Testis (tissue), 2 donors: ENCODE data around the gene GASK1A.

ENCODE experiments used
- POLR2A ChIP-seq: fragments of 450-650 bp; IDR thresholded peaks from one replicate; pipeline ENCODE4 v1.6.1; 2017; ENCODE audit warnings: antibody characterized with exemption, mild to moderate bottlenecking, moderate library complexity
- TF ChIP-seq, protein P1 (sequence below), 3 experiments: fragments of 450-650 bp in 2 of 3; fragments of 200-600 bp in 1 of 3; sonication (generic) in 1 of 3; IDR thresholded peaks; one replicate each; pipeline ENCODE4 v1.5.1; 2016 to 2019; ENCODE audit warnings: antibody characterized with exemption in 3 of 3, mild to moderate bottlenecking in 2 of 3, moderate library complexity in 1 of 3

DNA sequence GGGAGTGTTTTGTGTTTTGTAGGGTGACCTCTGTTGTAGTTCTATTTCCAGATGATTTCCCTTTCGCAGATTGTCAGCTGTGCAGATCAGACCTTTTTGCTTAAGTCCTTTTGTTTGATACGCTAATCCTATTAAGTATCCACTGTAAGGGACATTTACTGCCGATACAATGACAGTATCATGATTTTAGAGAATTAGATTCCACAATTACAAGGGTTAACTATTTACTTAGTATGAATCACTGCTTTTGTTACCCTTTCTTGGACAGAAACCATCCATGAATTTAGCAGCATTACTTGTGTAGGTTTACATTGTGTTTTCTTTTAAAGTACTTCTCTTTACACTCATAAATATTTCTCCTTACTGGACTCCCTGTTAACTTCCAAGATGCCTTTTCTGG, 41.8 kb upstream of the GASK1A start:
- TF ChIP-seq, protein P1, sequence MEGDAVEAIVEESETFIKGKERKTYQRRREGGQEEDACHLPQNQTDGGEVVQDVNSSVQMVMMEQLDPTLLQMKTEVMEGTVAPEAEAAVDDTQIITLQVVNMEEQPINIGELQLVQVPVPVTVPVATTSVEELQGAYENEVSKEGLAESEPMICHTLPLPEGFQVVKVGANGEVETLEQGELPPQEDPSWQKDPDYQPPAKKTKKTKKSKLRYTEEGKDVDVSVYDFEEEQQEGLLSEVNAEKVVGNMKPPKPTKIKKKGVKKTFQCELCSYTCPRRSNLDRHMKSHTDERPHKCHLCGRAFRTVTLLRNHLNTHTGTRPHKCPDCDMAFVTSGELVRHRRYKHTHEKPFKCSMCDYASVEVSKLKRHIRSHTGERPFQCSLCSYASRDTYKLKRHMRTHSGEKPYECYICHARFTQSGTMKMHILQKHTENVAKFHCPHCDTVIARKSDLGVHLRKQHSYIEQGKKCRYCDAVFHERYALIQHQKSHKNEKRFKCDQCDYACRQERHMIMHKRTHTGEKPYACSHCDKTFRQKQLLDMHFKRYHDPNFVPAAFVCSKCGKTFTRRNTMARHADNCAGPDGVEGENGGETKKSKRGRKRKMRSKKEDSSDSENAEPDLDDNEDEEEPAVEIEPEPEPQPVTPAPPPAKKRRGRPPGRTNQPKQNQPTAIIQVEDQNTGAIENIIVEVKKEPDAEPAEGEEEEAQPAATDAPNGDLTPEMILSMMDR (IDR thresholded peaks at IDR 0.05) = no peak
- TF ChIP-seq POLR2A = no peak
